Hepatocyte (in vitro differentiated cells): ENCODE results near the gene TTLL10. TPM values are rescaled to one million over a fixed set of nuclear protein-coding genes. Genes with fewer than 3 reads are reported as not detected.
"Not testable (repeated sequence)": the region's sequence is repeated elsewhere in the genome, so short reads cannot be mapped to it uniquely, and the experiment has no call there.

ENCODE experiments used
- DNase-seq: peaks from one replicate; pipeline ENCODE4 v3.0.0-alpha.2; 2016; ENCODE audit warnings: low spot score
- H2AFZ ChIP-seq: fragments of 200-600 bp; sonication (generic); 2 replicates; pipeline ENCODE4 v1.6.0; 2016; ENCODE audit warnings: antibody characterized with exemption, mild to moderate bottlenecking
- H3K27ac ChIP-seq: fragments of 200-600 bp; sonication (generic); 2 replicates; pipeline ENCODE4 v1.5.1; 2016; ENCODE audit warnings: mild to moderate bottlenecking
- H3K27me3 ChIP-seq: fragments of 200-600 bp; sonication (generic); 2 replicates; pipeline ENCODE4 v1.6.1; 2016
- H3K36me3 ChIP-seq: fragments of 200-600 bp; sonication (generic); replicated peaks from 2 replicates; pipeline ENCODE4 v1.5.1; 2016; ENCODE audit warnings: low read depth; ENCODE audit not compliant: insufficient read depth
- H3K4me1 ChIP-seq: fragments of 200-600 bp; sonication (generic); 2 replicates; pipeline ENCODE4 v1.5.1; 2016; ENCODE audit warnings: mild to moderate bottlenecking, moderate library complexity; ENCODE audit not compliant: insufficient read depth
- H3K4me2 ChIP-seq: fragments of 200-600 bp; sonication (generic); 2 replicates; pipeline ENCODE4 v1.6.0; 2016
- H3K4me3 ChIP-seq: fragments of 200-600 bp; sonication (generic); 2 replicates; pipeline ENCODE4 v1.5.1; 2016; ENCODE audit warnings: mild to moderate bottlenecking
- H3K79me2 ChIP-seq: fragments of 200-600 bp; sonication (generic); 2 replicates; pipeline ENCODE4 v1.6.0; 2017; ENCODE audit warnings: mild to moderate bottlenecking
- H3K9me2 ChIP-seq: fragments of 200-600 bp; sonication (generic); replicated peaks from 2 replicates; pipeline ENCODE4 v1.6.0; 2017; ENCODE audit warnings: mild to moderate bottlenecking; ENCODE audit not compliant: insufficient read depth
- H3K9me3 ChIP-seq: fragments of 200-600 bp; sonication (generic); 2 replicates; pipeline ENCODE4 v1.5.1; 2016; ENCODE audit warnings: low read depth, mild to moderate bottlenecking
- H4K20me1 ChIP-seq: fragments of 200-600 bp; sonication (generic); 2 replicates; pipeline ENCODE4 v1.6.0; 2016; ENCODE audit warnings: mild to moderate bottlenecking; ENCODE audit not compliant: insufficient read depth, poor library complexity, severe bottlenecking
- CTCF ChIP-seq: fragments of 200-600 bp; sonication (generic); IDR thresholded peaks from 2 replicates; pipeline ENCODE4 v1.5.1; 2016; ENCODE audit warnings: antibody characterized with exemption, mild to moderate bottlenecking; ENCODE audit not compliant: poor library complexity
- EZH2 ChIP-seq: fragments of 200-600 bp; sonication (generic); IDR thresholded peaks from 2 replicates; pipeline ENCODE4 v1.6.1; 2016; ENCODE audit warnings: antibody characterized with exemption, mild to moderate bottlenecking, borderline replicate concordance
- EZH2phosphoT487 ChIP-seq: fragments of 200-600 bp; sonication (generic); IDR thresholded peaks from one replicate; pipeline ENCODE4 v1.6.1; 2018; ENCODE audit warnings: antibody characterized with exemption, mild to moderate bottlenecking, low read depth, moderate library complexity; ENCODE audit not compliant: unreplicated experiment, severe bottlenecking
- WGBS: methylation state at CpG from one replicate; pipeline ENCODE4 v1.1.6; 2016; ENCODE audit warnings: low lambda C conversion rate; ENCODE audit errors: missing lambda C conversion rate; 5-methylcytosine and 5-hydroxymethylcytosine counted together
- polyA plus RNA-seq: library from polyadenylated mRNA; unstranded; fragments of >200 nt; fragmentation: Nextera tagmentation; extraction: Ambion mirVana; gene quantifications from 2 replicates; pipeline ENCODE4 v1.2.1, GENCODE V29; 2016
- total RNA-seq: library from RNA; depleted of rRNA; stranded (reverse); fragments of >200 nt; gene quantifications from 2 replicates; pipeline ENCODE4 v1.2.3, GENCODE V29; 2014

Gene TTLL10
- total and polyA plus RNA-seq, 2 experiments from 2014 or later = 0.69 TPM; not detected in 1

- Histone ChIP-seq H3K4me1 (peaks cover 6% of the 10 kb centered on the region), H3K4me2 (no peak overlapping the region), H2AFZ (no peak overlapping the region), H4K20me1 (peaks cover 11% of the 10 kb centered on the region), H3K79me2 (peaks cover 5% of the 10 kb centered on the region), H3K36me3 (no peaks in the 10 kb centered on the region), H3K4me3 (no peak overlapping the region), H3K27me3 (no peaks in the 10 kb centered on the region), H3K27ac (no peak overlapping the region), H3K9me3 (no peaks in the 10 kb centered on the region), H3K9me2 (no peaks in the 10 kb centered on the region)
- no peak for DNase-seq
- WGBS = 84% methylated on average over 28 of the region's 32 CpGs
- no peak for TF ChIP-seq EZH2phosphoT487
Observed at GRCh38 chr1:1173061-1173792, 453 bp upstream of the TTLL10 start.

GRCh38 chr1:1175221-1176062 is 1.8 kb downstream of the TTLL10 start:
- no peaks in the 10 kb centered on the region for H4K20me1 ChIP-seq
- no peaks in the 10 kb centered on the region for H3K79me2 ChIP-seq
- no peaks in the 10 kb centered on the region for H3K4me1 ChIP-seq
- no peak overlapping the region for H3K27ac ChIP-seq
- H3K36me3 ChIP-seq = no peaks in the 10 kb centered on the region
- H3K9me2 ChIP-seq = no peaks in the 10 kb centered on the region
- H3K9me3 ChIP-seq = no peaks in the 10 kb centered on the region
- no peak overlapping the region for H3K4me3 ChIP-seq
- DNase-seq = no peak
- WGBS = 89% methylated on average over 28 of the region's 29 CpGs
- no peak overlapping the region for H3K4me2 ChIP-seq
- no peak overlapping the region for H2AFZ ChIP-seq
- H3K27me3 ChIP-seq = no peaks in the 10 kb centered on the region
- TF ChIP-seq EZH2 = no peak
- no peak for TF ChIP-seq CTCF
- TF ChIP-seq EZH2phosphoT487 = no peak

- H3K4me2 ChIP-seq, H3K9me2 ChIP-seq, H3K36me3 ChIP-seq, DNase-seq, H3K27ac ChIP-seq, H3K4me3 ChIP-seq, H3K4me1 ChIP-seq, H3K79me2 ChIP-seq, H2AFZ ChIP-seq, H3K9me3 ChIP-seq, H4K20me1 ChIP-seq, H3K27me3 ChIP-seq: not testable (repeated sequence)
- 63% methylated on average over 19 of the region's 22 CpGs for WGBS
Observed at GRCh38 chr1:1176063-1176761, 2.5 kb downstream of the TTLL10 start.

- Histone ChIP-seq H3K79me2 (no peaks in the 10 kb centered on the region), H3K27me3 (no peaks in the 10 kb centered on the region), H3K27ac (no peak overlapping the region), H3K9me3 (no peaks in the 10 kb centered on the region), H4K20me1 (no peaks in the 10 kb centered on the region), H3K4me2 (no peak overlapping the region), H3K4me3 (no peak overlapping the region), H3K4me1 (no peaks in the 10 kb centered on the region), H3K9me2 (no peaks in the 10 kb centered on the region), H3K36me3 (no peaks in the 10 kb centered on the region), H2AFZ (no peak overlapping the region)
- no peak for TF ChIP-seq EZH2
- DNase-seq = no peak
- 92% methylated on average over 7 of the region's 7 CpGs for WGBS
Observed at GRCh38 chr1:1176931-1177330, 3.3 kb downstream of the TTLL10 start.
